Lung (tissue), 12 donors: ENCODE data around the gene TOP2A. TPM values are rescaled to one million over a fixed set of nuclear protein-coding genes. Genes with fewer than 3 reads are reported as not detected.

ENCODE experiments used
- ATAC-seq: fragments of 200-7000 bp; cut with Tn5 transposase; one replicate; pipeline ENCODE4 v1.9.1; 2020; ENCODE audit warnings: moderate number of reproducible peaks; ENCODE audit not compliant: insufficient read depth, low FRiP score
- DNase-seq, 3 donors: peaks; one replicate each; pipeline ENCODE4 v3.0.0-alpha.2; 2013 to 2017
- H3K27ac ChIP-seq, 2 donors: one replicate each; pipeline ENCODE4 v1.5.1; 2013; ENCODE audit warnings: mild to moderate bottlenecking in 2 of 2, moderate library complexity in 2 of 2, control low read depth in 1 of 2, inconsistent platforms in 1 of 2, low read depth in 1 of 2, low read length in 1 of 2
- H3K27me3 ChIP-seq, 3 donors: one replicate each; pipeline ENCODE4 v1.5.1; 2013; ENCODE audit warnings: low read length in 2 of 3; ENCODE audit not compliant: control insufficient read depth in 3 of 3, insufficient read depth in 3 of 3
- H3K36me3 ChIP-seq, 4 donors: one replicate each; pipeline ENCODE4 v1.5.1; 2013; ENCODE audit warnings: low read length in 4 of 4, mild to moderate bottlenecking in 1 of 4, moderate library complexity in 1 of 4; ENCODE audit not compliant: control insufficient read depth in 4 of 4, insufficient read depth in 4 of 4
- H3K4me1 ChIP-seq, 5 donors: one replicate each; pipeline ENCODE4 v1.5.1; 2013; ENCODE audit warnings: low read length in 5 of 5, mild to moderate bottlenecking in 2 of 5, moderate library complexity in 1 of 5; ENCODE audit not compliant: control insufficient read depth in 5 of 5, insufficient read depth in 5 of 5
- H3K4me3 ChIP-seq: one replicate; pipeline ENCODE4 v1.5.1; 2013; ENCODE audit warnings: mild to moderate bottlenecking, control low read depth, moderate library complexity
- H3K9ac ChIP-seq, 2 donors: one replicate each; pipeline ENCODE4 v1.5.1; 2013; ENCODE audit warnings: low read length in 2 of 2, control low read depth in 1 of 2; ENCODE audit not compliant: insufficient read depth in 1 of 2
- H3K9me3 ChIP-seq, 4 donors: one replicate each; pipeline ENCODE4 v1.5.1; 2013; ENCODE audit warnings: low read length in 3 of 4, mild to moderate bottlenecking in 1 of 4, moderate library complexity in 1 of 4; ENCODE audit not compliant: control insufficient read depth in 4 of 4, insufficient read depth in 3 of 4
- WGBS, 2 donors: extraction: QIAGEN DNeasy Blood & Tissue Kit; methylation state at CpG; one replicate each; pipeline ENCODE4 v1.1.7; 2013; 5-methylcytosine and 5-hydroxymethylcytosine counted together
- polyA plus RNA-seq, 2 donors: library from polyadenylated mRNA; stranded (reverse); fragments of 200-250 nt; gene quantifications; one replicate each; pipeline ENCODE4 v1.2.1, GENCODE V29; 2013
- total RNA-seq, 2 donors: library from RNA; depleted of rRNA in 1 of 2; stranded (reverse); fragments of >200 nt in 1 of 2; gene quantifications; one replicate each; pipeline ENCODE4 v1.2.1, GENCODE V29; 2014 to 2021
- TF ChIP-seq, protein P1 (sequence below): IDR thresholded peaks from 2 replicates; pipeline ENCODE4 v1.5.1; 2012; ENCODE audit warnings: mild to moderate bottlenecking; ENCODE audit errors: control extremely low read depth, extremely low read depth
- donor health status: control.
- donor health status: control.
- donor health status: Bipolar disorder and iron deficiency.
- donor health status: healthy.
- donor health status: DM: yes; HTN: yes; CAD: no.

Gene TOP2A
- total and polyA plus RNA-seq, 4 donors, result 2.6 to 21.6 (median 9.6) TPM

- Histone ChIP-seq H3K4me3 (no peak overlapping the region), H3K27me3 (no peaks in the 10 kb centered on the region), H3K36me3 (peaks cover 0 to 5% (median 0%) of the 10 kb centered on the region in 4 donors), H3K9ac (no peak overlapping the region), H3K9me3 (no peaks in the 10 kb centered on the region), H3K4me1 (peaks cover 0 to 57% (median 32%) of the 10 kb centered on the region in 5 donors), H3K27ac (peak overlapping the region; percentile 7 to 80)
- TF ChIP-seq, protein P1, sequence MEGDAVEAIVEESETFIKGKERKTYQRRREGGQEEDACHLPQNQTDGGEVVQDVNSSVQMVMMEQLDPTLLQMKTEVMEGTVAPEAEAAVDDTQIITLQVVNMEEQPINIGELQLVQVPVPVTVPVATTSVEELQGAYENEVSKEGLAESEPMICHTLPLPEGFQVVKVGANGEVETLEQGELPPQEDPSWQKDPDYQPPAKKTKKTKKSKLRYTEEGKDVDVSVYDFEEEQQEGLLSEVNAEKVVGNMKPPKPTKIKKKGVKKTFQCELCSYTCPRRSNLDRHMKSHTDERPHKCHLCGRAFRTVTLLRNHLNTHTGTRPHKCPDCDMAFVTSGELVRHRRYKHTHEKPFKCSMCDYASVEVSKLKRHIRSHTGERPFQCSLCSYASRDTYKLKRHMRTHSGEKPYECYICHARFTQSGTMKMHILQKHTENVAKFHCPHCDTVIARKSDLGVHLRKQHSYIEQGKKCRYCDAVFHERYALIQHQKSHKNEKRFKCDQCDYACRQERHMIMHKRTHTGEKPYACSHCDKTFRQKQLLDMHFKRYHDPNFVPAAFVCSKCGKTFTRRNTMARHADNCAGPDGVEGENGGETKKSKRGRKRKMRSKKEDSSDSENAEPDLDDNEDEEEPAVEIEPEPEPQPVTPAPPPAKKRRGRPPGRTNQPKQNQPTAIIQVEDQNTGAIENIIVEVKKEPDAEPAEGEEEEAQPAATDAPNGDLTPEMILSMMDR, result no peak
- ATAC-seq (no peak), DNase-seq (no peak)
- 52 to 54% methylated on average over 4 of the region's 4 CpGs for WGBS, 2 donors
Measured at GRCh38 chr17:40447806-40448205, 30.1 kb upstream of the TOP2A start.

DNA sequence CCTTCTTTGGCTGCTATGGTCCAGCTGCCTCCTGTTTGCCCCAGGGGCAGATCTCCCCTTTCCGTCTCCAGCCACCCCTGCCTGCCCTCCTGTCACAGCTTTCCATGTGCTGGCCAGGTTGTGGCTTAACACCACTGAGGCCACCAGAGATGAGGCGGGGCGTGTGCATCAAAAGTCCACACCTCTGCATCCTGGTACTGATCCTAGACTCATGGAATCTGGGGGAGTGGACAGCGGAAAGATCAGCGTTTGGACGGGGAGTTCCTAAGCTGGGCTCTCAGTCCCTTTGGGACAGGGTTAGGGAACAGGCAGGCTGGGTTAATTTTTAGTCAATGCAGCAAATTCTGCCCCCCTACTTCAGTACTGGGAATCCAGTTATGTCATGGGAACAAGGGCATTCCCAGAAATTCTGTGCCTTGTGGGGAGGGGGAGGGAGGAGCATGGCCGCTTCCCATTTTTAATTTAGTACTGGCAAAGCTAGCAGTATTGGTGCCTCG lies 29.5 kb upstream of the TOP2A start:
- 50 to 73% methylated on average over 8 of the region's 8 CpGs for WGBS, 2 donors
- H3K36me3 ChIP-seq, result peaks cover 0 to 1% (median 0%) of the 10 kb centered on the region in 4 donors
- DNase-seq, result no peak
- H3K9ac ChIP-seq, result no peak overlapping the region
- TF ChIP-seq, protein P1, result no peak
- peak overlapping the region; percentile 7 to 80 for H3K27ac ChIP-seq
- H3K4me1 ChIP-seq, result peaks cover 0 to 62% (median 27%) of the 10 kb centered on the region in 5 donors
- H3K9me3 ChIP-seq, result no peaks in the 10 kb centered on the region
- no peak for ATAC-seq
- peak overlapping the region; percentile 13 for H3K4me3 ChIP-seq
- H3K27me3 ChIP-seq, result no peaks in the 10 kb centered on the region

DNA sequence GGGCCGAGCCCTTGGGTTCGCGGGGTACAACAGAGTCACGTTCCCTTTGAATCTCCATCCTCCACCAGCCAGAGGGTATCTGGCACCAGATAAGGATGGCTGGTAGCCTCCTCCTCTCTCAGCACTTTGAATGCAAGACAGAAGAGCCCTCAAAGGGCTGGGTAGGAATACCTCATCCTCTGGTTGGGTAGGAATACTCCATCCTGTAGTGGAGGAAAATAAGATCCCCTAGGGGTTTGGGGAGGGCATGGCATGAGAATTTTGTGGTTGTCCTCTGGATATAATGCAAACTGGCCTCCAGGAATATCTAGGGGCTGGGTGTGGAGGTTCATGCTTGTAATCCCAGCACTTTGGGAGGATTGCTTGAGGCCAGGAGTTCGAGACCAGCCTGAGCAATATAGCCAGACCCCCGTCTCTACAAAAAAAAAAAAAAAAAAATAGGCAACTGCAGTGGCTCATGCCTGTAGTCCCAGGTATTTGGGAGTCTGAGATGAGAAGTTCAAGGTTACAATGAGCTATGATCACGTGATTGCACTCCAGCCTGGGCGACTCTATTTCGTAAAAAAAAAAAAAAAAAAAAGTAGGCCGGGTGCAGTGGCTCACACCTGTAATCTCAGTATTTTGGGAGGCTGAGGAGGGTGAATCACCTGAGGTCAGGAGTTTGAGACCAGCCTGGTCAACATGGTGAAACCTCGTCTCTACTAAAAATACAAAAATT lies 28.2 kb upstream of the TOP2A start:
- Histone ChIP-seq H3K9me3 (no peaks in the 10 kb centered on the region), H3K9ac (no peak overlapping the region), H3K36me3 (peaks cover 0 to 1% (median 0%) of the 10 kb centered on the region in 4 donors), H3K4me1 (peaks cover 0 to 53% (median 25%) of the 10 kb centered on the region in 5 donors), H3K4me3 (peak overlapping the region; percentile 77), H3K27ac (peak overlapping the region; percentile 67 to 88), H3K27me3 (no peaks in the 10 kb centered on the region)
- DNase-seq (no peak), ATAC-seq (no peak)
- TF ChIP-seq, protein P1, result no peak
- WGBS, 2 donors, result 63 to 73% methylated on average over 11 of the region's 11 CpGs
